NCI-H510A (cell line): ENCODE data around the gene CLDN6.

ENCODE experiments used
- DNase-seq: peaks from one replicate; lab custom pipeline; 2025; lab: John Stamatoyannopoulos, UW

CLDN6 gene

GRCh38 chr16:3051494-3051893 lies 33.5 kb upstream of the CLDN6 start:
- DNase-seq, result no peak

- no peak for DNase-seq
These were observed 33.0 kb upstream of the CLDN6 start for GRCh38 chr16:3051009-3051408.

DNA sequence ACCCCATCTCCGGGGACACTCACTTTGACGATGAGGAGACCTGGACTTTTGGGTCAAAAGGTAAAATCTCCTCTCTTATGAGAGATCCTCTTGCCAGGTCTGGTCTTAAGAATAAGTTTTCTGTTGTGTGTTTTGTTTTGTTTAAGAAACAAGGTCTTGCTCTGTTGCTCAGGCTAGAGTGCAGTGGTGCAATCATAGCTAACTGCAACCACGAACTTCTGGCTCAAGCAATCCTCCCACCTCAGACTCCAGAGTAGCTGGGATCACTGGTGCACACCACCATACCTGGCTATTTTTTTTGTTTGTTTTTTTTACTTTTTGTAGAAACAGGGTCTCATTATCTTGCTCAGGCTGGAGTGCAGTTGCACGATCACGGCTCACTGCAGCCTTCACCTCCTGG lies 32.5 kb upstream of the CLDN6 start:
- no peak for DNase-seq

- DNase-seq, result no peak
These were observed 32.0 kb upstream of the CLDN6 start for GRCh38 chr16:3049921-3050481.

GRCh38 chr16:3047387-3047720 lies 29.4 kb upstream of the CLDN6 start:
- no peak for DNase-seq

- DNase-seq, result no peak
These were observed 28.8 kb upstream of the CLDN6 start for GRCh38 chr16:3046641-3047386.

DNA sequence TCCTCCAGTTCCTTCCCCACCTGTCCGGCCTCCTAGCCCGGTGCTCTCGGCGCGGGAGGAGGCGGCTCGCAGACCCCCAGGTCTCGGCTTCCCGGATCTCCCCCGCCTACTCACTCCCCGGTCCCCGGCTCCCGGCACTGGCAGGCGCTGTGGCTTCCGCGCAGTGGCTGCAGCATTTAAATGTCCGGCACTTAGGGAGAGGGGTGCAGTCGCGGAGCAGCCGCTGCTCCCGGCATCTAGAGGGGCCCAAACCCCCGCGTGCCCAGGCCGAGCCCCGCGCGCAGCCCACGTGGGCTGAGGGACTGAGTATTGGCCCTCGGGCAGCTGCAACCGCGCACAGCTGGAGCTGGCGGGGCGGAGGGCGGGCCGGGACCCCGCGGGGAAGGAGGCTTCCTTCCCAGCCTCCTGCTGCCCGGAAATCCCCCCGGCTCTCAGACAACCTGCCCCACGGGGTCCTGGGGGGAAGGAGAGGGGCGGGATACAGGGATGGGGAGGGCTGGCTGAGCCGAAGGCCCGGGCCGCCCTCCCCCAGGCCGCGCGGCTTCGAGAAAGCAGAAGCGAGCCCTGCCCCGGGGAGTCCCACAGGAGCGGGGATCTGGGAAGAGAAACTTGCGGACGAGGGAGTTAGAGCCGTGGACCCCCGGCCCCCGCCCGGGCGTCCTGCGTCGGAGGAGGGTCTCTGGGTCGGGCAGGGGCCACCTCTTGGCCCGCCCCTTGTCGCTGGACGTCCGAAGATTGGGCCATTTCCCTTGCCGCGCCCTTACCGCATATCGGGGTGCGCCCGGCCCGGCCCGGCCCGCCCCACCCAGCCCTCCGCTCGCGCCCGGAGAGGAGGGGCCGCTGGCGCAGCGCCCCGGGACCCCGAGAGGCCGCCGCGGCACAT lies 28.0 kb upstream of the CLDN6 start, which contains the start of gene MMP25:
MMP25 (plus strand) TSS at position 804 of the 883 bp plus-strand sequence. CDS start 357 bp downstream, outside the sequence.
- DNase-seq, result no peak

DNA sequence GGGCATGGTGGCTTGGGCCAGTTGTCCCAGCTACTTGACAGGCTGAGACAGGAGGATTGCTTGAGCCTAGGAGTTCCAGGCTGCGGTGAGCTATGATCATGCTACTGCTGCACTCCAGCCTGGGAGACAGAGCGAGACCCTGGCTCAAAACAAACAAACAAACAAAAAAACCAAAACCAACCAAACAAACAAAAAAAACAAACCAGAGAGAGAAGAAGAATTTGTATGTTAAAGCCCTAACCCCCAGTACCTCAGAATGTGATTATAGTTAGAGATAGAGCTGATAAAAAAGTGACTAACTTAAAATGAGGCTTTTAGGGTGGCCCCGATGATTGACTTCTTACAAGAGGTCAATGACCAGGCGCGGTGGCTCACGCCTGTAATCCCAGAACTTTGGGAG lies 26.7 kb upstream of the CLDN6 start:
- DNase-seq, result no peak

DNA sequence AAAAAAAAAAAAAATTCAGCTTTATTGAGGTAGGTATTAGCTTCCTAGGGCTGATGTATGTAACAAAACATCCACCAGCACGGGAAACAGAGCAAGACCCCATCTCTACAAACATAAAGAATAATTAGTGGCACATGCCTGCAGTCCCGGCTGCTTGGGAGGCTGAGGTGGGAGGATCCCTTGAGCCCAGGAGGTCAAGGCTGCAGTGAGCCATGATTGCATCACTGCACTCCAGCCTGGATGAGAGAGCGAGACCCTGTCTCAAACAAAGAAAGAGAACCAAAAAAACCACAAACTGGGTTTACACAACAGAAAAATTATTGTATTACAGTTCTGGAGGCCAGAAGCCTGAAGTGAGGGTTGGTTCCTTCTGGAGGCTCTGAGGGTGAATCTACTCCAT lies 24.4 kb upstream of the CLDN6 start:
- DNase-seq, result no peak

DNA sequence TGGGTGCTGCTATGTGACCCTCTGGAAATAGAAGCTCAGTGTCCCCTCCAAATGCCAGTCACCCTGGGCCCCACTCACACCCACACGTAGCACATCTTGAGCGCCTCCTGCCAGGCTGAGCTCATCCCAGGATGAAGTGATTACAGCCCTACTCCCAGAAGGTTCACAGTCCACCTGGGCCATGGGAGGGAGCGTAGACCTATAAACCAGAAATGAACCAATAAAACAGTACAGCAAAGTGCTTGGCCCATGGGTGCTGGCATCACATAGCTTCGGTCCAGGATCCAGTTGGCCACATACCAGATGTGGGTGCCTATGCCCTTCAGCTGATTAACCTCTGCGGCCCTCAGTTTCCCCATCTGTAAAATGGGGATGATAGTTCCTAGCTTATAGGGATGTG lies 20.9 kb upstream of the CLDN6 start:
- no peak for DNase-seq

- no peak for DNase-seq
These were observed 20.3 kb upstream of the CLDN6 start for GRCh38 chr16:3038256-3038655.

- DNase-seq, result no peak
These were observed 18.8 kb upstream of the CLDN6 start, which contains the start of gene BICDL2 for GRCh38 chr16:3036726-3037315. Gene BICDL2 (minus strand): TSS chr16:3036944. CDS start chr16:3035496, 1,448 bp downstream.

DNA sequence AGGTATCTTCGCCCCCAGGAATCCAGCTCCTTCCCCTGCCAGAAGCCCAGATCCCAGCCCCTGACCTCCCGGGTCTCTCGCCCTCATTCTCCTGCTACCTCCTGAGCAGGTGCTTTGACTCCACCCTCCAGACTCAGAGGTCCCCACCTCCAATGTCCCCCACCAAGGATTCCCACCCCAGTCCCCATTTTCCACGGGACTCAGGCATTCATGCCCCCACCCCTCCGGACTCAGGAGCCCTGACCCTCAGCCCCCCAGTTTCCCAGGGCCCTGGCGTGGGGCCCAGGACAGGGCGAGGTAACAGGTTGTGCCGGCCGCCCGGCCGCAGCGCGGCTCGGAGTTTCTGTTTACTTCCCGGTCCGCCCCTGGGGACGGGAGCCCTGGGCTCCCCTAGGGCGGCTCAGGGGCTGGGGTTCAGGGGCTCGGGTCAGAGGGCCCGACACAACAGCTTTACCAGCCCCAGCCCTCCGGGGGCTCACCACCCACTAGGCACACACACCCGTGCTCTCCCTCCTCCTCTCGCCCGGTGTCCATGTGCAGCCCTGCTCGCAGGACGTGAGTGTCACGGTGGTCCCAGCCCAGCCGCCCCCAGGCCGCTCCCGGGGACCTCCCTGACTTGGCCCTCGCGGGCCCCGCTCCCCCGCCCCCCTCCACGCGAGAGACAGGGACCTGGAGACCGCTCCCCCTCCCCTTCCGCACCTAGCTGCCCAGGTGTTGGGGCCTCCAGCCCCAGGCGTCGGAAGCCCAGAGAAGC lies 18.2 kb upstream of the CLDN6 start:
- DNase-seq, result no peak

DNA sequence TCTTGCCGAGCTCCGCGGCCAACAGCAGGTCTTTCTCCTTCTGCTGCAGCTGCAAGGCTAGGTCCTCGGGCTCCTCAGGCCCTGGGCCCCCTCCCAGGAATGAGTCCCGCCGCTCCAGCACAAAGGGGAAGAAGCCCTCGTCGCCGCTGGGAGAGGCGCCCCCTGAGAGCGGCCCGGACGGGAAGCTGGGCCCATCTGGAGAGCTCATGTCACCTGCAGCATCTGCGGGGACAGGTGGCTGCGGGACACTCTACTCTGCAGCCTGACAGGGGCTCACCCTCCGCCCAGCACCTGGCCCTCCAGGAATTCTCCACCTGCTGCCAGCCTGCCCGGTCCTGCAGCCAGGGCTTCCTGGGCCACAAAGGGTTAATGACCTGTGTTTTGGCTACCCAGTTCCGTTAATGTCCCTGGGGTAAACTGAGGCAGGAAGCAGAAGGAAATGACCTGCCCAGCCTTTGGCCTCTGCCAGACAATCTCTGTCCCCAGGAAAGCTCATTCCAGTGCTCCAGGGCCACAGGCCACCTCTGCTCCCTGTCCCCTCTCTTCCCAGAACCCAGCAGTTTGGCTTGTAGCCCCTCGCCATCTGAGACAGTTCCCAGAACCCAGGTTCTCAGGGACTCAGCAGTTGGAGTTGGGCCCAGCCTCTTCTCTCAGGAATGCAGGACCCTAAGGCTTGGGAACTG lies 17.4 kb upstream of the CLDN6 start:
- DNase-seq, result no peak

GRCh38 chr16:3032624-3033023 lies 14.6 kb upstream of the CLDN6 start:
- DNase-seq, result no peak

DNA sequence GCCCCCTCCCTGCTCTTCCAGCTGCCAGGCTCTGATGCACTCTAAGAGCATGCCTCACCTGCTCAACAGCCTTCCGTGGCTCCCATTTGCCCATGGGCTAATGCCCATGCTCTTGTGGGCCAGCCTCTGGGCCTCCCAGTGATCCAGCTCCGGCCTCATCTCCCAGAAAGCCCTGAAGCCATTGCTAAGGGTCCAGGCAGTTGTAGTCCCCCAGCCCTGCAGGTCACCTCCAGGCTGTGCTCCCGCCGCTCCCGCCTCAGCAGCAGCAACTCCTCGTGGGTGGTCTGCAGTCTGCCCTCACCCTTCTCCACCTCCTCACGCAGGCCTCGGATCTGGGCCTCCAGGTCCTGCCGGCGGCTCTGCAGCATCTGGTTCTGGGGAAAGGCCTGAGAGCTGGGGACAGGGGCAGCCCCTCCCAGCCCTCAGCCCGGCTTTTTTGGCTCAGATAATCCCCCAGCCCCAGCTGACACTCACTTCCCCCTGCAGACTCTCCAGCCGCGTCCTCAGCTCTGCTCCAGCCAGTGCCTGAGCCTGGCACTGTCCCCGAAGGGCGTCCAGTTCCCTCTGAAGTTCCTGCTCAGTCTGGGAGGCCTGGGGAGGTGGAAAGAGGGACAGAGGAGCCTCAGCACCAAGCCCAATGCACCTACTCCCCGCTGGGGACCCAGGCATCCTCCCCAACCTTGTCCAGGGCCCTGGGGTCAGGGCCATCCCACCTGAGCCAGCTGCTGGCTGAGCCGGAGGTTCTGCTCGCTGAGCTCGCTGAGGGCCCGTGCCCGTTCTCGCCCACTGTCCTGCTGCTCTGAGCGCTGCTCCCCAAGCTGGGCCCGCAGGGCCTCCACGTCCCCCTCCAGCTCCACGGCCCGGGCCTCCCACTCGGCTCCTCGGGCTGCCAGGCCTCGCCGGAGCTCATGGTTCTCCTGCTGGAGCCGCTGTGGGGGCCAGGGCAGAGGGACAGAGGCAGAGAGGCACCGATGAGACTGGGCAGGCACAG lies 12.5 kb upstream of the CLDN6 start:
- no peak for DNase-seq

DNA sequence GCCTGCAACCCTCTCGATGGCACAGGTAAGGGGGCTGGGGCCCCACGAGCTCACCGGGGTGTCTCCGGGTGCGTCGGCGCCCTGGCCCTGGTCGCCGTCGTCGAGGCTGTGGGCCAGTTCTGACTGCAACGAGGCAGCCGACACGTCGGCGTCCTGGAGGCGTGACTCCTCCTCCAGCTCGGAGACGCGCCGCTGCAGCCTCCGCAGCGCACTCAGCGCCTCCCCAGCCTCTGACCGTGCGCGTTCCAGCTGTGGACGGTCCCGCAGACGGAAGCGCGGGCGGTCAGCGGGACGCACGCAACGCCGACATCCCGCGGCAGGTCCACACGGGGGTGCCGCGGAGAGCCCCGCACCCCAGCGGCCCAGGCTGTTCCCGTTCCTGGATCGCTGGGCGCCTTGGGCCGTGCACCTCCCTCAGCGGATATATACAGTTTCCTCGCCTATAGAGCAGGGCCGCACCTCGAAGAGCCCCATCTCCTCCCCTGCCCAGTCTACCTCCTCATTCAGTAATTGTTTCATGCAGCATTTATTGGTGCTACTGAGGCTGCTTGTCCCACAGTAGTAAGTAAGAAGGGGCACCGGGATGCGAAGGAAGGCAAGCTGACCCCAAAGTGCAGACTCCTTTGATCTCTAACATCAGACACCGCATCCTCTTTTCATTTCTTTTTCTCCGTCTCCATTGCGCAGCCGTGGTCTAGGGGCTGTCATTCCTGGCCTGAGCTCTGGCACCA lies 11.7 kb upstream of the CLDN6 start:
- no peak for DNase-seq

DNA sequence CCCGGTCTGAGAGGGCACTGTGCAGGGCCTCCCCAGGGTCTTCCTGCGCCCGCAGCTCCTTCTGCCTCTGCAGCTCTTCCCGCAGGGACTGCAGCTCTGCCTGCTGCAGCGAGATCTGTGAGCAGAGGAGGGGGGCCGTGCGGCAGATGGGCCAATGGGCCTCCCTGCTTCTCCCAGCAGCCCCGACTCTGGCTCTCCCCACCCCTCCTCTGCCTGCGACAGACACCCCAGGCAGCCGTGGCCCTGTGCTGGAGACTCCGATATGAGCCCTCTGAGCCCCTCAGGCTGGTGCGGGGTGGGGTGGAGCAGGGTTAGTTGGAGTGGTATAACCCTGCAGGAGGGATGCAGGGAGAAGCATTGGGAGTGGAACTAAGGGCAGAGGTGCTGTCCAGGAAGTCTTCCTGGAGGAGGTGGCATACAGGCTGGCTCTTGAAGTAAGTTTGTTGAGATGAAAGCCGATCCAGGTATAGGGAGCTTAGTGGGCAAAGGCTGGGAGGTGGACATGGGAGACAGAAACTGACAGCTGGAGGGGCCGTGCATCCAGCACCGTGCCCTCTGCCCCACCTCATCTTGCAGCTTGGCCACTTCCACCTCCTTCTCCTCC lies 10.8 kb upstream of the CLDN6 start:
- no peak for DNase-seq
